ENCODE data around the gene PRKAR1B. TPM values are rescaled to one million over a fixed set of nuclear protein-coding genes. Genes with fewer than 3 reads are reported as not detected.

PRKAR1B gene
- total and polyA plus RNA-seq, 10 of the 15 experiments (the other 5 are each of a cell fraction or from before 2014, with no cell fraction given): 1.4 to 45.6 (median 19.3) TPM

DNA sequence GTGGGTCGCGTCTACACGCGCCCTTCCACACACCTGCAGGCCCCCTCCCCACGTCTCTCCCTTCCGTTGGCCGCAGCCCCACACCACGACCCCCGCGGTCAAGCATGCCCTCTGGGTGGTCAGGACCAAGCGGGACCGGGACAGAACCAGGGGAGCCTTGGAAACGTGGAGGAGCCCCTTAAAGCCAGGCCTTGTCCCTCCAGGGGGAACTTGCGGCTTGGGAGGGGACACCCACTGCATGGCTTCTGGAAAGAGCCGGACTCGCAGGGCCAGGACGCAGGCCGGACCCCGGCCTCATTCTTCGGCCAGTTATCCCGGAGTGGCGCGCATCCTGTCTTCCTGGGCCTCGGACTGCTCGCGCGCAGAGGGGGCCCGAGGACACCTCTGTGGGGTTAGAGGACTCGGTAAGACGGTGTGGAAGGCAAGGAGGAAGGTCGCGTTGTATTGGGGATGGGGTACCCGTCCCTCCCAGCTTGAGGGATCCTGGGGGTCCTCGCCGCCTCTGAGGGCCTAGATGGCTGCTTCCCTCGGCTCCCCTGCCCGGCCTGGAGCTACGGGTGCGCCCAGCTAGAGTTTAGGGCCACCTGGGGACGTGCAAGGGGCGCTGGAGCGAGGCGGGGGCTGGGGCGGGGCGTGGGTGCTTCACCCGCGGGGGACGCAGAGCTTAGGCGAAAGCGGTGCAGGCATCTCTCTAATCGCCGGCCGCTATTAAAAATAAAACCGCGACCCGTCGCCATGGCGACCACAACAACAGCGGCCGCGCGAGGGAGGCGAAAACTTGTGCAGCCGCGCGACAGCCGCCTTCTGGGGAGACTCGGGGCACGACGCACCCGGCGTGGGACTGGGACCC, 205.6 kb downstream of the PRKAR1B start:
- Histone ChIP-seq H3K4me3 (peak overlapping the region; percentile 45; the same call in 1 of the 2 replicates), H3K9ac (ENCODE audit: control insufficient read depth, insufficient read depth, low read length) (no peak overlapping the region), H2AFZ (ENCODE audit: control insufficient read depth, low read depth, low read length) (no peak overlapping the region), H3K9me3 (replicated peaks; ENCODE audit: control insufficient read depth, insufficient read depth, low read length) (no peaks in the 10 kb centered on the region), H3K27me3 (replicated peaks in 1 of 2; ENCODE audit: control insufficient read depth in 2 of 2, insufficient read depth in 2 of 2, low read length in 1 of 2) (peaks cover 2 to 3% of the 10 kb centered on the region in 2 experiments), H3K79me2 (ENCODE audit: control insufficient read depth, insufficient read depth, low read length) (no peaks in the 10 kb centered on the region), H4K20me1 (ENCODE audit: control insufficient read depth, insufficient read depth) (no peaks in the 10 kb centered on the region), H3K4me2 (ENCODE audit: control insufficient read depth, insufficient read depth) (peak overlapping the region; percentile 69), H3K36me3 (ENCODE audit: control insufficient read depth in 2 of 2, insufficient read depth in 2 of 2, low read length in 1 of 2) (no peaks in the 10 kb centered on the region), H3K4me1 (ENCODE audit: control insufficient read depth, insufficient read depth, low read length) (peaks cover 16% of the 10 kb centered on the region), H3K27ac (ENCODE audit: control insufficient read depth, insufficient read depth) (no peak overlapping the region)
- 20% methylated on average over 70 of the region's 72 CpGs for WGBS (ENCODE audit: insufficient coverage, insufficient replicate concordance, low lambda C conversion rate, missing lambda C conversion rate)
- RAD21 ChIA-PET (ENCODE audit: unreplicated experiment): interaction anchor here (0.6 to 2.3 kb wide), 6 partner anchors 11 to 451 kb away, joined by 3 to 11 read pairs (median 3); no protein-coding TSS in a partner anchor
- POLR2A ChIA-PET: no interaction called here
- peak; percentile 35 for ATAC-seq
- SMC1A ChIA-PET (ENCODE audit: uncharacterized antibody, unreplicated experiment): no interaction called here
- no TSS peak for BruUV-seq (replicated peaks)
- TF ChIP-seq RUNX3 (IDR thresholded peaks at IDR 0.05; ENCODE audit: low read length) (peak; percentile 59; the same call in 1 of the 2 replicates), EGR1 (IDR thresholded peaks at IDR 0.05; ENCODE audit: borderline replicate concordance in 1 of 2, low read depth in 2 of 2, low read length in 2 of 2) (peak in 1 of 2 experiments; percentile 47; a peak in 2 of 3 replicates), BMI1 (IDR thresholded peaks at IDR 0.05; ENCODE audit: borderline replicate concordance) (peak; percentile 93), CBFB (IDR thresholded peaks at IDR 0.05; ENCODE audit: low read depth) (no peak), CREB1 (IDR thresholded peaks at IDR 0.05; ENCODE audit: low read depth) (no peak)
- CTCF ChIA-PET: interaction anchor here (0.6 to 1.3 kb wide), 2 partner anchors 19 to 72 kb away, joined by 3 read pairs; no protein-coding TSS in a partner anchor
- DNase-seq (ENCODE audit: low read depth, low spot score): no peak
- in situ Hi-C loops (cut with MboI): loop anchor here (5.0 kb wide), 1 partner anchor 66 kb away; no protein-coding TSS in a partner anchor
- FAIRE-seq: no peak
- intact Hi-C loops (cut with micrococcal nuclease; ENCODE audit: unreplicated experiment): loop anchor here (10.0 kb wide), 2 partner anchors 197 to 353 kb away; partner anchors contain the start of gene GET4

All from GM12878 (cell line).